HG03196 (cell line): ENCODE measurements around the gene HEATR5A.

Source experiments
- ATAC-seq: cut with Tn5 transposase; IDR thresholded peaks from one replicate; pipeline ENCODE4 v1.9.1; 2021; ENCODE audit not compliant: unreplicated experiment

Gene HEATR5A

GRCh38 chr14:31428011-31428410 is 7.7 kb upstream of the HEATR5A start:
- ATAC-seq, result no peak

GRCh38 chr14:31426663-31427062 is 6.3 kb upstream of the HEATR5A start:
- no peak for ATAC-seq

- no peak for ATAC-seq
Observed at GRCh38 chr14:31425905-31426304, 5.6 kb upstream of the HEATR5A start.

- ATAC-seq, result no peak
Observed at GRCh38 chr14:31421200-31421599, 850 bp upstream of the HEATR5A start.

GRCh38 chr14:31419967-31420318 is 407 bp downstream of the HEATR5A start:
- ATAC-seq, result peak; percentile 24

- no peak for ATAC-seq
Observed at GRCh38 chr14:31419179-31419966, 977 bp downstream of the HEATR5A start.

- no peak for ATAC-seq
Observed at GRCh38 chr14:31418440-31418839, 1.9 kb downstream of the HEATR5A start.

- ATAC-seq, result no peak
Observed at GRCh38 chr14:31414190-31414833, 6.0 kb downstream of the HEATR5A start.

GRCh38 chr14:31411218-31411727 is 9.1 kb downstream of the HEATR5A start:
- no peak for ATAC-seq

- ATAC-seq, result no peak
Observed at GRCh38 chr14:31410048-31410650, 10.2 kb downstream of the HEATR5A start.

- no peak for ATAC-seq
Observed at GRCh38 chr14:31408421-31408820, 11.9 kb downstream of the HEATR5A start.

GRCh38 chr14:31405599-31406232 is 14.6 kb downstream of the HEATR5A start:
- ATAC-seq, result no peak

- no peak for ATAC-seq
Observed at GRCh38 chr14:31405106-31405505, 15.2 kb downstream of the HEATR5A start.

- ATAC-seq, result no peak
Observed at GRCh38 chr14:31403707-31404106, 16.6 kb downstream of the HEATR5A start.

- ATAC-seq, result no peak
Observed at GRCh38 chr14:31402764-31403439, 17.4 kb downstream of the HEATR5A start.

GRCh38 chr14:31401369-31401932 is 18.9 kb downstream of the HEATR5A start:
- ATAC-seq, result no peak

GRCh38 chr14:31400031-31400638 is 20.2 kb downstream of the HEATR5A start:
- no peak for ATAC-seq

GRCh38 chr14:31395572-31396205 is 24.7 kb downstream of the HEATR5A start:
- no peak for ATAC-seq

- no peak for ATAC-seq
Observed at GRCh38 chr14:31395119-31395518, 25.2 kb downstream of the HEATR5A start.
